ENCODE data around the gene CTIF. TPM values are rescaled to one million over a fixed set of nuclear protein-coding genes. Genes with fewer than 3 reads are reported as not detected.

CTIF gene
- total RNA-seq, 5 donors from 2014 or later (not counting 1 experiment from before 2014, with no cell fraction given) = 3.2 to 6.7 (median 4.7) TPM

GRCh38 chr18:48860269-48861180 is 321.7 kb downstream of the CTIF start:
- H3K27me3 ChIP-seq (replicated peaks in 1 of 2; ENCODE audit: control insufficient read depth in 2 of 2, extremely low read depth in 1 of 2, insufficient read depth in 2 of 2, low read length in 1 of 2) = no peaks in the 10 kb centered on the region
- ChIA-PET POLR2A (interaction anchor here in 1 of 2 donors (0.6 kb wide), 1 partner anchor 83 kb away, joined by 6 read pairs; no protein-coding TSS in a partner anchor), CTCF (no interaction called here)
- H3K27ac ChIP-seq (ENCODE audit: low read length) = no peak overlapping the region
- 91% methylated on average over 27 of the region's 28 CpGs for WGBS (ENCODE audit: insufficient coverage)
- no peaks in the 10 kb centered on the region for H3K36me3 Mint-ChIP-seq
- peaks cover 0 to 6% of the 10 kb centered on the region in 2 experiments for H3K4me1 ChIP-seq (ENCODE audit: control insufficient read depth in 1 of 2, extremely low read depth in 1 of 2, insufficient read depth in 2 of 2, low read length in 2 of 2)
- H3K36me3 ChIP-seq (ENCODE audit: control insufficient read depth in 2 of 2, extremely low read depth in 1 of 2, insufficient read depth in 1 of 2, low read length in 1 of 2) = no peaks in the 10 kb centered on the region
- ATAC-seq (replicated peaks in 1 of 4) = no peak
- no peaks in the 10 kb centered on the region for H3K27me3 Mint-ChIP-seq
- peak overlapping the region in 1 of 2 donors; percentile 39 for H3K27ac Mint-ChIP-seq
- no peaks in the 10 kb centered on the region for H3K9me3 Mint-ChIP-seq
- DNase-seq = no peak
- H3K9me3 ChIP-seq = no peaks in the 10 kb centered on the region
- H3K4me1 Mint-ChIP-seq = peaks cover 6 to 13% (median 12%) of the 10 kb centered on the region in 3 donors
- H3K4me3 Mint-ChIP-seq = no peak overlapping the region
- H3K4me3 ChIP-seq (ENCODE audit: control insufficient read depth in 1 of 2, extremely low read depth in 1 of 2, low read length in 1 of 2) = no peak overlapping the region

- H3K9me3 ChIP-seq = no peaks in the 10 kb centered on the region
- CTCF ChIA-PET = no interaction called here
- H3K4me1 ChIP-seq (ENCODE audit: control insufficient read depth in 1 of 2, extremely low read depth in 1 of 2, insufficient read depth in 2 of 2, low read length in 2 of 2) = peaks cover 0 to 4% of the 10 kb centered on the region in 2 experiments
- H3K4me1 Mint-ChIP-seq = peaks cover 0 to 8% (median 5%) of the 10 kb centered on the region in 3 donors
- H3K27me3 Mint-ChIP-seq = no peaks in the 10 kb centered on the region
- POLR2A ChIA-PET = interaction anchor here in 1 of 2 donors (0.6 kb wide), 1 partner anchor 103 kb away, joined by 5 read pairs; no protein-coding TSS in a partner anchor
- no peak overlapping the region for H3K27ac Mint-ChIP-seq
- no peaks in the 10 kb centered on the region for H3K36me3 Mint-ChIP-seq
- H3K4me3 Mint-ChIP-seq = no peak overlapping the region
- H3K27ac ChIP-seq (ENCODE audit: low read length) = no peak overlapping the region
- H3K27me3 ChIP-seq (replicated peaks in 1 of 2; ENCODE audit: control insufficient read depth in 2 of 2, extremely low read depth in 1 of 2, insufficient read depth in 2 of 2, low read length in 1 of 2) = no peaks in the 10 kb centered on the region
- H3K9me3 Mint-ChIP-seq = no peaks in the 10 kb centered on the region
- DNase-seq (no peak), ATAC-seq (replicated peaks in 1 of 4) (no peak)
- 86% methylated on average over 14 of the region's 15 CpGs for WGBS (ENCODE audit: insufficient coverage)
- no peaks in the 10 kb centered on the region for H3K36me3 ChIP-seq (ENCODE audit: control insufficient read depth in 2 of 2, extremely low read depth in 1 of 2, insufficient read depth in 1 of 2, low read length in 1 of 2)
- no peak overlapping the region for H3K4me3 ChIP-seq (ENCODE audit: control insufficient read depth in 1 of 2, extremely low read depth in 1 of 2, low read length in 1 of 2)
These were observed 322.4 kb downstream of the CTIF start for GRCh38 chr18:48861181-48861708.

GRCh38 chr18:48862132-48862531 is 323.3 kb downstream of the CTIF start:
- Histone ChIP-seq H3K27ac (ENCODE audit: low read length) (no peak overlapping the region), H3K27me3 (replicated peaks in 1 of 2; ENCODE audit: control insufficient read depth in 2 of 2, extremely low read depth in 1 of 2, insufficient read depth in 2 of 2, low read length in 1 of 2) (no peaks in the 10 kb centered on the region), H3K4me1 (ENCODE audit: control insufficient read depth in 1 of 2, extremely low read depth in 1 of 2, insufficient read depth in 2 of 2, low read length in 2 of 2) (peaks cover 0 to 13% of the 10 kb centered on the region in 2 experiments), H3K9me3 (no peaks in the 10 kb centered on the region), H3K36me3 (ENCODE audit: control insufficient read depth in 2 of 2, extremely low read depth in 1 of 2, insufficient read depth in 1 of 2, low read length in 1 of 2) (no peaks in the 10 kb centered on the region), H3K4me3 (ENCODE audit: control insufficient read depth in 1 of 2, extremely low read depth in 1 of 2, low read length in 1 of 2) (no peak overlapping the region)
- ChIA-PET POLR2A (interaction anchor here in 1 of 2 donors (0.6 kb wide), 1 partner anchor 102 kb away, joined by 5 read pairs; no protein-coding TSS in a partner anchor), CTCF (no interaction called here)
- H3K36me3 Mint-ChIP-seq = no peaks in the 10 kb centered on the region
- H3K9me3 Mint-ChIP-seq = no peaks in the 10 kb centered on the region
- DNase-seq (no peak), ATAC-seq (replicated peaks in 1 of 4) (no peak)
- peaks cover 0 to 8% (median 0%) of the 10 kb centered on the region in 3 donors for H3K4me1 Mint-ChIP-seq
- no peak overlapping the region for H3K4me3 Mint-ChIP-seq
- no peak overlapping the region for H3K27ac Mint-ChIP-seq
- no peaks in the 10 kb centered on the region for H3K27me3 Mint-ChIP-seq
- 97% methylated on average over 9 of the region's 16 CpGs for WGBS (ENCODE audit: insufficient coverage)

GRCh38 chr18:48862678-48863270 is 323.9 kb downstream of the CTIF start:
- Mint-ChIP-seq H3K9me3 (no peaks in the 10 kb centered on the region), H3K4me1 (peaks cover 0 to 8% (median 0%) of the 10 kb centered on the region in 3 donors), H3K27me3 (no peaks in the 10 kb centered on the region), H3K4me3 (no peak overlapping the region), H3K36me3 (no peaks in the 10 kb centered on the region), H3K27ac (no peak overlapping the region)
- Histone ChIP-seq H3K27ac (ENCODE audit: low read length) (no peak overlapping the region), H3K4me1 (ENCODE audit: control insufficient read depth in 1 of 2, extremely low read depth in 1 of 2, insufficient read depth in 2 of 2, low read length in 2 of 2) (peaks cover 0 to 19% of the 10 kb centered on the region in 2 experiments), H3K27me3 (replicated peaks in 1 of 2; ENCODE audit: control insufficient read depth in 2 of 2, extremely low read depth in 1 of 2, insufficient read depth in 2 of 2, low read length in 1 of 2) (no peaks in the 10 kb centered on the region), H3K4me3 (ENCODE audit: control insufficient read depth in 1 of 2, extremely low read depth in 1 of 2, low read length in 1 of 2) (no peak overlapping the region), H3K9me3 (no peaks in the 10 kb centered on the region), H3K36me3 (ENCODE audit: control insufficient read depth in 2 of 2, extremely low read depth in 1 of 2, insufficient read depth in 1 of 2, low read length in 1 of 2) (no peaks in the 10 kb centered on the region)
- ATAC-seq (replicated peaks in 1 of 4) = no peak
- no peak for DNase-seq
- POLR2A ChIA-PET = no interaction called here
- 97% methylated on average over 19 of the region's 22 CpGs for WGBS (ENCODE audit: insufficient coverage)
- CTCF ChIA-PET = no interaction called here

- WGBS (ENCODE audit: insufficient coverage) = 88% methylated on average over 2 of the region's 8 CpGs
- Mint-ChIP-seq H3K27me3 (no peaks in the 10 kb centered on the region), H3K36me3 (no peaks in the 10 kb centered on the region), H3K27ac (no peak overlapping the region), H3K4me3 (no peak overlapping the region), H3K9me3 (no peaks in the 10 kb centered on the region), H3K4me1 (peaks cover 7 to 8% (median 8%) of the 10 kb centered on the region in 3 donors)
- ChIA-PET CTCF (no interaction called here), POLR2A (no interaction called here)
- H3K9me3 ChIP-seq = no peaks in the 10 kb centered on the region
- H3K27ac ChIP-seq (ENCODE audit: low read length) = no peak overlapping the region
- ATAC-seq (replicated peaks in 1 of 4) (no peak), DNase-seq (no peak)
- H3K4me3 ChIP-seq (ENCODE audit: control insufficient read depth in 1 of 2, extremely low read depth in 1 of 2, low read length in 1 of 2) = no peak overlapping the region
- H3K36me3 ChIP-seq (ENCODE audit: control insufficient read depth in 2 of 2, extremely low read depth in 1 of 2, insufficient read depth in 1 of 2, low read length in 1 of 2) = no peaks in the 10 kb centered on the region
- H3K4me1 ChIP-seq (ENCODE audit: control insufficient read depth in 1 of 2, extremely low read depth in 1 of 2, insufficient read depth in 2 of 2, low read length in 2 of 2) = peaks cover 0 to 27% of the 10 kb centered on the region in 2 experiments
- peaks cover 0 to under 1% of the 10 kb centered on the region in 2 experiments for H3K27me3 ChIP-seq (replicated peaks in 1 of 2; ENCODE audit: control insufficient read depth in 2 of 2, extremely low read depth in 1 of 2, insufficient read depth in 2 of 2, low read length in 1 of 2)
These were observed 324.7 kb downstream of the CTIF start for GRCh38 chr18:48863432-48864065.

- Mint-ChIP-seq H3K4me3 (no peak overlapping the region), H3K9me3 (no peaks in the 10 kb centered on the region), H3K36me3 (no peaks in the 10 kb centered on the region), H3K27me3 (no peaks in the 10 kb centered on the region), H3K4me1 (peaks cover 14 to 19% (median 14%) of the 10 kb centered on the region in 3 donors), H3K27ac (peak overlapping the region in 1 of 2 donors; percentile 6)
- Histone ChIP-seq H3K27me3 (replicated peaks in 1 of 2; ENCODE audit: control insufficient read depth in 2 of 2, extremely low read depth in 1 of 2, insufficient read depth in 2 of 2, low read length in 1 of 2) (peaks cover 0 to 4% of the 10 kb centered on the region in 2 experiments), H3K27ac (ENCODE audit: low read length) (no peak overlapping the region), H3K4me3 (ENCODE audit: control insufficient read depth in 1 of 2, extremely low read depth in 1 of 2, low read length in 1 of 2) (no peak overlapping the region), H3K4me1 (ENCODE audit: control insufficient read depth in 1 of 2, extremely low read depth in 1 of 2, insufficient read depth in 2 of 2, low read length in 2 of 2) (peaks cover 0 to 40% of the 10 kb centered on the region in 2 experiments), H3K9me3 (no peaks in the 10 kb centered on the region), H3K36me3 (ENCODE audit: control insufficient read depth in 2 of 2, extremely low read depth in 1 of 2, insufficient read depth in 1 of 2, low read length in 1 of 2) (no peaks in the 10 kb centered on the region)
- POLR2A ChIA-PET = no interaction called here
- no peak for DNase-seq
- no peak for ATAC-seq (replicated peaks in 1 of 4)
- CTCF ChIA-PET = no interaction called here
- WGBS (ENCODE audit: insufficient coverage) = 99% methylated on average over 15 of the region's 15 CpGs
These were observed 326.0 kb downstream of the CTIF start for GRCh38 chr18:48864876-48865275.

All from T-cell (primary cell).